ENCODE data around the gene MAGI1. TPM values are rescaled to one million over a fixed set of nuclear protein-coding genes. Genes with fewer than 3 reads are reported as not detected.
"Not testable (repeated sequence)": the region's sequence is repeated elsewhere in the genome, so short reads cannot be mapped to it uniquely, and the experiment has no call there.

MAGI1 gene
- total RNA-seq, 2 experiments from 2014 or later: not detected

DNA sequence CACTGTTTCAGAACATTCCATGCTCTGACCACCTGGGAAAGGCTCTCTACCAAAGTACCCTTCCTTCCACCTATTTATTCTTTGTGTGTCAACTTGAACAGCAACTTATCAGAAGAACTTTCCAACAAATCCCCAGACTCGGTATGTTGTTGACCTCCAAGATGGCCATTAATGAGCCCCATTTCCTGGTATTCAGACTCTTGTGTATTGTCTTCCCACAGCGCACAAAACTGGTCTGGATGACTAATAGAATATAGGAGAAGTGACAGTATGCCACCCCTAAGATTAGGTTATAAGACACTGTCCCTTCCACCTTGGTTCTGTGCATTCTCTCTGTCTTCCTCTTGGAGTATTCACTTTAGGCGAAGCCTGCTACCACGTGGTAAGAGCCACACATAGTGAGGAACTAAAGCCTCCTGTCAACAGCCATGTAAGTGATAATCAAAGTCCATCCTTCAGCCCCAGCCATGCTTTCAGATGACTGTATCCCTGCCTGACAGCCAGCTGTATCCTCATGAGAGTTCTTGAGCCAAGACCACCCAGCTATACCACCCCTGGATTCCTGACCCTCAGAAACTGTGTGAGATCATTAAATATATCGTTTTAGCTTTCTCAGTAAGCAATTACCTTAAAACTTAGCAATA is 481.7 kb downstream of the MAGI1 start:
- Mint-ChIP-seq H3K9me3 (no peaks in the 10 kb centered on the region), H3K4me1 (ENCODE audit: low read depth) (no peaks in the 10 kb centered on the region), H3K4me3 (no peak overlapping the region), H3K36me3 (ENCODE audit: low read depth) (no peaks in the 10 kb centered on the region), H3K27ac (no peak overlapping the region), H3K27me3 (ENCODE audit: low read depth) (no peaks in the 10 kb centered on the region)
- DNase-seq: no peak
- intact Hi-C loops (cut with micrococcal nuclease): no loop called here
- CTCF ChIA-PET: no interaction called here

GRCh38 chr3:65552434-65552833 is 486.3 kb downstream of the MAGI1 start:
- no peak for DNase-seq
- no peaks in the 10 kb centered on the region for H3K36me3 Mint-ChIP-seq (ENCODE audit: low read depth)
- H3K4me1 Mint-ChIP-seq (ENCODE audit: low read depth): no peaks in the 10 kb centered on the region
- CTCF ChIA-PET: no interaction called here
- no peak overlapping the region for H3K4me3 Mint-ChIP-seq
- no peaks in the 10 kb centered on the region for H3K9me3 Mint-ChIP-seq
- peaks cover 18% of the 10 kb centered on the region for H3K27me3 Mint-ChIP-seq (ENCODE audit: low read depth)
- H3K27ac Mint-ChIP-seq: no peak overlapping the region
- intact Hi-C loops (cut with micrococcal nuclease): no loop called here

- no peaks in the 10 kb centered on the region for H3K36me3 Mint-ChIP-seq (ENCODE audit: low read depth)
- CTCF ChIA-PET: no interaction called here
Measured at GRCh38 chr3:65551945-65552344, 486.8 kb downstream of the MAGI1 start.

DNA sequence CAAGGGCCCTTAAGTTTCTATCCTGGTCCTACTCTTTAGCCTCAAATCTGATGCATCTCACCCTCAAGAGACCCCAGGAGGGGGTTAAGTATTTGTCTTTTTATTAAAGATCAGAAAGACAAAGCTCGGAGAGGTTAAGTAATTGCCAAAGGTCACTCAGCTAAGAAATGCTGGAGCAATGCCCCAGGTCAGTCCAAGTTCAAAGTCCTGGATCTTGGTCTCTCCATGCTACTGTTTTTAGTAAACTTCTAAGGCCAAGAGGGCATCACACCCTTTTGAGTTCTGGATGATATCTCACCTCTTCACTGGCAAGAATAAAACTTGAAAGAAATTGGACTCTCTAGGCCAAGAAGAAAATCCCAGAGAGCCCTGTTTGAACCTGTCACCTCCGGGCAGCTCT is 488.6 kb downstream of the MAGI1 start:
- Mint-ChIP-seq H3K9me3 (peaks cover 2% of the 10 kb centered on the region), H3K36me3 (ENCODE audit: low read depth) (no peaks in the 10 kb centered on the region), H3K27ac (no peak overlapping the region), H3K4me1 (ENCODE audit: low read depth) (no peaks in the 10 kb centered on the region), H3K4me3 (no peak overlapping the region), H3K27me3 (ENCODE audit: low read depth) (peaks cover 18% of the 10 kb centered on the region)
- DNase-seq: no peak
- intact Hi-C loops (cut with micrococcal nuclease): no loop called here
- CTCF ChIA-PET: interaction anchor here (0.6 kb wide), 1 partner anchor 186 kb away, joined by 3 read pairs; no protein-coding TSS in a partner anchor

More at GRCh38 chr3:65551945-65552344, 486.8 kb downstream of the MAGI1 start:
- Mint-ChIP-seq H3K4me3 (no peak overlapping the region), H3K4me1 (ENCODE audit: low read depth) (no peaks in the 10 kb centered on the region), H3K27ac (no peak overlapping the region), H3K9me3 (no peaks in the 10 kb centered on the region), H3K27me3 (ENCODE audit: low read depth) (peaks cover 18% of the 10 kb centered on the region)
- DNase-seq: no peak
- intact Hi-C loops (cut with micrococcal nuclease): no loop called here

GRCh38 chr3:65549626-65549959 is 489.1 kb downstream of the MAGI1 start:
- CTCF ChIA-PET: no interaction called here

GRCh38 chr3:65548848-65549625 is 489.7 kb downstream of the MAGI1 start:
- DNase-seq: no peak
- peaks cover 6% of the 10 kb centered on the region for H3K9me3 Mint-ChIP-seq
- H3K4me1 Mint-ChIP-seq (ENCODE audit: low read depth): no peaks in the 10 kb centered on the region
- H3K36me3 Mint-ChIP-seq (ENCODE audit: low read depth): no peaks in the 10 kb centered on the region
- no peak overlapping the region for H3K4me3 Mint-ChIP-seq
- H3K27ac Mint-ChIP-seq: no peak overlapping the region
- H3K27me3 Mint-ChIP-seq (ENCODE audit: low read depth): peaks cover 18% of the 10 kb centered on the region
- CTCF ChIA-PET: no interaction called here
- intact Hi-C loops (cut with micrococcal nuclease): no loop called here

More at GRCh38 chr3:65549626-65549959, 489.1 kb downstream of the MAGI1 start:
- peaks cover 18% of the 10 kb centered on the region for H3K27me3 Mint-ChIP-seq (ENCODE audit: low read depth)
- no peaks in the 10 kb centered on the region for H3K36me3 Mint-ChIP-seq (ENCODE audit: low read depth)
- peaks cover 6% of the 10 kb centered on the region for H3K9me3 Mint-ChIP-seq
- intact Hi-C loops (cut with micrococcal nuclease): no loop called here
- no peak for DNase-seq
- no peak overlapping the region for H3K4me3 Mint-ChIP-seq
- no peaks in the 10 kb centered on the region for H3K4me1 Mint-ChIP-seq (ENCODE audit: low read depth)
- H3K27ac Mint-ChIP-seq: no peak overlapping the region

GRCh38 chr3:65545429-65545828 is 493.3 kb downstream of the MAGI1 start:
- no peak for DNase-seq
- Mint-ChIP-seq H3K27me3 (ENCODE audit: low read depth) (peaks cover 14% of the 10 kb centered on the region), H3K9me3 (peaks cover 17% of the 10 kb centered on the region), H3K4me3 (no peak overlapping the region), H3K27ac (no peak overlapping the region), H3K36me3 (ENCODE audit: low read depth) (no peaks in the 10 kb centered on the region), H3K4me1 (ENCODE audit: low read depth) (no peaks in the 10 kb centered on the region)
- CTCF ChIA-PET: no interaction called here
- intact Hi-C loops (cut with micrococcal nuclease): no loop called here

- H3K27ac Mint-ChIP-seq; H3K4me3 Mint-ChIP-seq; H3K4me1 Mint-ChIP-seq (ENCODE audit: low read depth); CTCF ChIA-PET; intact Hi-C loops (cut with micrococcal nuclease); H3K36me3 Mint-ChIP-seq (ENCODE audit: low read depth); H3K27me3 Mint-ChIP-seq (ENCODE audit: low read depth); DNase-seq: not testable (repeated sequence)
- H3K9me3 Mint-ChIP-seq: peaks cover 17% of the 10 kb centered on the region
Measured at GRCh38 chr3:65543391-65543790, 495.3 kb downstream of the MAGI1 start.

- Mint-ChIP-seq H3K27me3 (ENCODE audit: low read depth) (no peaks in the 10 kb centered on the region), H3K4me1 (ENCODE audit: low read depth) (no peaks in the 10 kb centered on the region), H3K4me3 (no peak overlapping the region), H3K9me3 (peaks cover 16% of the 10 kb centered on the region), H3K36me3 (ENCODE audit: low read depth) (no peaks in the 10 kb centered on the region), H3K27ac (no peak overlapping the region)
- no peak for DNase-seq
- CTCF ChIA-PET: no interaction called here
- intact Hi-C loops (cut with micrococcal nuclease): no loop called here
Measured at GRCh38 chr3:65540666-65541065, 498.1 kb downstream of the MAGI1 start.

GRCh38 chr3:65539616-65540015 is 499.1 kb downstream of the MAGI1 start:
- CTCF ChIA-PET: no interaction called here
- Mint-ChIP-seq H3K27me3 (ENCODE audit: low read depth) (no peaks in the 10 kb centered on the region), H3K4me3 (no peak overlapping the region), H3K27ac (no peak overlapping the region), H3K36me3 (ENCODE audit: low read depth) (no peaks in the 10 kb centered on the region), H3K4me1 (ENCODE audit: low read depth) (no peaks in the 10 kb centered on the region), H3K9me3 (peaks cover 12% of the 10 kb centered on the region)
- intact Hi-C loops (cut with micrococcal nuclease): no loop called here
- no peak for DNase-seq

DNA sequence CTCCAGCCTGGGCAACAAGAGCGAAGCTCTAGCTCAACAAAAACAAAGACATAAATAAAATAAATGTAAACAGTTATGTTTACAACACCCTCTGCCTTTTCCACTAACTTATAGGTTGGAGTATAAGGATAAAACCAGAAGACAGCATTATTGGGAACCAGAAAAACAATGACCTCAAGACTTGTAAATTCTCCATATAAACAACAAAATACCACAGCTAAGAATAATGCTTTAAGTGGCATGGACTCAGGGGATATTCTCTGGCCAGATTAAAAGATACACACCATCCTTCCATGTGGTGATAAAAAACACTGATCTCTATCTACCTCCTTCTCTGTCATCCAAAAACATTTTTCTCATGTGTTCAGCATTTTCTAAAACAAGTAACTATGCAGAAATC is 500.6 kb downstream of the MAGI1 start:
- H3K4me3 Mint-ChIP-seq: no peak overlapping the region
- DNase-seq: no peak
- CTCF ChIA-PET: no interaction called here
- H3K4me1 Mint-ChIP-seq (ENCODE audit: low read depth): no peaks in the 10 kb centered on the region
- peaks cover 11% of the 10 kb centered on the region for H3K9me3 Mint-ChIP-seq
- H3K27me3 Mint-ChIP-seq (ENCODE audit: low read depth): no peaks in the 10 kb centered on the region
- no peak overlapping the region for H3K27ac Mint-ChIP-seq
- intact Hi-C loops (cut with micrococcal nuclease): no loop called here
- H3K36me3 Mint-ChIP-seq (ENCODE audit: low read depth): no peaks in the 10 kb centered on the region

DNA sequence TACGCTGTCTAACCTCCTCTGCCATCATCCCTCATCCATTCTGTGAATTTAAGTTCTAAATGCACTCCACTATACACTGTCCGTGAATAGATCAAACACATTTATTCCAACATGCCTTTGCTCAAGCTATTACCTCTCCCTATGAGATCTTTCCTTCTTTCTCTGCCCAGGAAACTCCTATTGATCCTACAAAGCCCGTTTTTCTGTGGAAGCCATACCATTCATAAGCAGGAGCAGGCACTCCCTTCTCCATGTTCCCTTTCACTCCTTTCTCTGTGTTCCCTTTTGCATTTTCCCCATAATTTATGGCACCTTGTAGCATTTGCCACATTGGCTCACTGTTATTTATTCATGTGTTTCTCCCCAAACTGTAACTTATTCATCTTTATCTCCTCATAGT is 501.6 kb downstream of the MAGI1 start:
- no peaks in the 10 kb centered on the region for H3K27me3 Mint-ChIP-seq (ENCODE audit: low read depth)
- no peak overlapping the region for H3K27ac Mint-ChIP-seq
- no peak overlapping the region for H3K4me3 Mint-ChIP-seq
- H3K4me1 Mint-ChIP-seq (ENCODE audit: low read depth): no peaks in the 10 kb centered on the region
- CTCF ChIA-PET: interaction anchor here (0.7 kb wide), 1 partner anchor 541 kb away, joined by 4 read pairs; no protein-coding TSS in a partner anchor
- no peaks in the 10 kb centered on the region for H3K36me3 Mint-ChIP-seq (ENCODE audit: low read depth)
- intact Hi-C loops (cut with micrococcal nuclease): no loop called here
- peaks cover 9% of the 10 kb centered on the region for H3K9me3 Mint-ChIP-seq
- no peak for DNase-seq

GRCh38 chr3:65535260-65535659 is 503.5 kb downstream of the MAGI1 start:
- Mint-ChIP-seq H3K36me3 (ENCODE audit: low read depth) (no peaks in the 10 kb centered on the region), H3K9me3 (no peaks in the 10 kb centered on the region), H3K27me3 (ENCODE audit: low read depth) (no peaks in the 10 kb centered on the region), H3K4me3 (no peak overlapping the region), H3K4me1 (ENCODE audit: low read depth) (no peaks in the 10 kb centered on the region), H3K27ac (no peak overlapping the region)
- CTCF ChIA-PET: no interaction called here
- DNase-seq: no peak
- intact Hi-C loops (cut with micrococcal nuclease): no loop called here
